Spleen (tissue), 11 donors: Measurements from ENCODE around the gene RBFA. TPM values are rescaled to one million over a fixed set of nuclear protein-coding genes. Genes with fewer than 3 reads are reported as not detected.

Experiments
- DNase-seq: peaks from one replicate; pipeline ENCODE4 v3.0.0-alpha.2; 2020
- H3K27ac ChIP-seq, 8 donors: fragments of 200-600 bp; sonication (generic) in 7 of 8; 1 replicate in 4 of 8; 2 replicates in 4 of 8; pipeline versions ENCODE4 v1.5.0 to v1.8.0; 2016 to 2021; ENCODE audit warnings: inconsistent platforms in 4 of 8, mild to moderate bottlenecking in 4 of 8, moderate library complexity in 1 of 8
- H3K27me3 ChIP-seq, 7 donors: fragments of 200-600 bp; sonication (generic) in 6 of 7; replicated peaks in 1 of 7; 1 replicate in 4 of 7; 2 replicates in 3 of 7; pipeline versions ENCODE4 v1.5.0 to v1.8.0; 2016 to 2021; ENCODE audit warnings: inconsistent platforms in 3 of 7, mild to moderate bottlenecking in 1 of 7
- H3K36me3 ChIP-seq, 6 donors: fragments of 200-600 bp; sonication (generic) in 5 of 6; 1 replicate in 4 of 6; 2 replicates in 2 of 6; pipeline versions ENCODE4 v1.5.0 to v1.8.0; 2016 to 2021; ENCODE audit warnings: inconsistent platforms in 2 of 6
- H3K4me1 ChIP-seq, 6 donors: fragments of 200-600 bp; sonication (generic) in 5 of 6; 1 replicate in 3 of 6; 2 replicates in 3 of 6; pipeline versions ENCODE4 v1.5.0 to v1.8.0; 2016 to 2021; ENCODE audit warnings: inconsistent platforms in 3 of 6
- H3K4me3 ChIP-seq, 8 donors: fragments of 200-600 bp; sonication (generic) in 7 of 8; 1 replicate in 4 of 8; 2 replicates in 4 of 8; pipeline versions ENCODE4 v1.5.0 to v1.8.0; 2016 to 2021; ENCODE audit warnings: inconsistent platforms in 4 of 8, mild to moderate bottlenecking in 4 of 8, moderate library complexity in 2 of 8
- H3K9me3 ChIP-seq, 8 donors: fragments of 200-600 bp; sonication (generic) in 7 of 8; 1 replicate in 4 of 8; 2 replicates in 4 of 8; pipeline versions ENCODE4 v1.5.0 to v1.8.0; 2016 to 2021; ENCODE audit warnings: inconsistent platforms in 4 of 8
- CTCF ChIP-seq, 11 experiments: fragments of 200-600 bp in 7 of 11; fragments of 450-650 bp in 4 of 11; sonication (generic) in 4 of 11; IDR thresholded peaks in 8 of 11; conservative IDR thresholded peaks in 3 of 11; 1 replicate in 7 of 11; 2 replicates in 4 of 11; pipeline versions ENCODE4 v1.4.0 to v1.8.0; 2016 to 2021; ENCODE audit warnings: antibody characterized with exemption in 11 of 11, inconsistent platforms in 4 of 11, mild to moderate bottlenecking in 1 of 11
- POLR2A ChIP-seq, 3 donors: fragments of 450-650 bp; IDR thresholded peaks; one replicate each; pipeline ENCODE4 v1.5.1; 2017; ENCODE audit warnings: antibody characterized with exemption in 3 of 3, mild to moderate bottlenecking in 1 of 3
- POLR2AphosphoS5 ChIP-seq, 3 donors: sonication (generic); formaldehyde crosslinking; IDR thresholded peaks; one replicate each; pipeline ENCODE4 v1.5.1; 2017; ENCODE audit warnings: antibody characterized with exemption in 3 of 3
- WGBS, 5 donors: extraction: QIAGEN DNeasy Blood & Tissue Kit in 3 of 5; methylation state at CpG; one replicate each; pipeline versions ENCODE4 v1.1.5 to v1.1.7; 2013 to 2018; 5-methylcytosine and 5-hydroxymethylcytosine counted together
- intact Hi-C: fragments of 100-400 bp; cut with DNase I; formaldehyde crosslinking; loops from one replicate; pipeline ENCODE4 v1.15.0; 2023; ENCODE audit warnings: low total_unique reads
- polyA plus RNA-seq, 3 donors: library from polyadenylated mRNA; stranded (reverse); fragments of 200-250 nt; gene quantifications; one replicate each; pipeline ENCODE4 v1.2.1, GENCODE V29; 2013
- total RNA-seq, 7 donors: library from RNA; depleted of rRNA in 3 of 7; stranded (reverse); fragments of >200 nt in 3 of 7; fragmentation: NEBNext Ultra II Directional in 4 of 7; extraction: Animal tissue kit (Norgen Biotek cat#: 25700) in 4 of 7; gene quantifications; one replicate each; pipeline versions ENCODE4 v1.1.0 to v1.2.1, GENCODE V29; 2016 to 2021
- donor health status: healthy with polysubstance abuse.
- donor health status: DM: no; HTN: no; CAD: no; lungs with moderate emphysema.
- donor health status: DM: no; HTN: no; CAD: no.
- donor health status: Bipolar disorder and iron deficiency.
- donor health status: healthy.
- donor health status: DM: no; HTN: no; CAD: no.
- donor health status: DM: yes; HTN: yes; CAD: no.

RBFA gene
- total and polyA plus RNA-seq, 10 donors: 16.4 to 31.1 (median 19.7) TPM

GRCh38 chr18:80035997-80036396, 1.8 kb downstream of the RBFA start:
- intact Hi-C loops: no loop called here
- peaks cover 0 to 3% (median 0%) of the 10 kb centered on the region in 8 donors for H3K9me3 ChIP-seq
- TF ChIP-seq CTCF (IDR thresholded peaks at IDR 0.05 in 8 of 11, conservative IDR thresholded peaks at IDR 0.05 in 3 of 11): no peak
- DNase-seq: no peak
- H3K4me3 ChIP-seq: no peak overlapping the region
- peaks cover 0 to 24% (median 18%) of the 10 kb centered on the region in 6 donors for H3K4me1 ChIP-seq
- no peak overlapping the region for H3K27ac ChIP-seq
- no peaks in the 10 kb centered on the region for H3K27me3 ChIP-seq
- WGBS, 5 donors: 92 to 96% (median 95%) methylated on average over 7 of the region's 7 CpGs
- H3K36me3 ChIP-seq: peaks cover 0 to 37% (median 16%) of the 10 kb centered on the region in 6 donors

GRCh38 chr18:80037300-80037699, 3.1 kb downstream of the RBFA start:
- 95 to 99% (median 97%) methylated on average over 12 of the region's 12 CpGs for WGBS, 5 donors
- DNase-seq: no peak
- Histone ChIP-seq H3K9me3 (no peaks in the 10 kb centered on the region), H3K27ac (no peak overlapping the region), H3K27me3 (no peaks in the 10 kb centered on the region), H3K4me1 (peaks cover 0 to 24% (median 18%) of the 10 kb centered on the region in 6 donors), H3K4me3 (no peak overlapping the region), H3K36me3 (peaks cover 0 to 47% (median 18%) of the 10 kb centered on the region in 6 donors)
- intact Hi-C loops: no loop called here
- TF ChIP-seq POLR2AphosphoS5 (IDR thresholded peaks at IDR 0.05): no peak
- TF ChIP-seq POLR2A (IDR thresholded peaks at IDR 0.05): no peak
- no peak for TF ChIP-seq CTCF (IDR thresholded peaks at IDR 0.05 in 8 of 11, conservative IDR thresholded peaks at IDR 0.05 in 3 of 11)

GRCh38 chr18:80037869-80038630, 3.8 kb downstream of the RBFA start:
- no peak for DNase-seq

More at GRCh38 chr18:80037869-80038630, 3.8 kb downstream of the RBFA start:
- Histone ChIP-seq H3K36me3 (peaks cover 0 to 55% (median 21%) of the 10 kb centered on the region in 6 donors), H3K4me1 (peaks cover 0 to 20% (median 17%) of the 10 kb centered on the region in 6 donors), H3K4me3 (no peak overlapping the region), H3K9me3 (no peaks in the 10 kb centered on the region), H3K27me3 (no peaks in the 10 kb centered on the region), H3K27ac (no peak overlapping the region)
- intact Hi-C loops: no loop called here
- TF ChIP-seq POLR2A (IDR thresholded peaks at IDR 0.05) (no peak), CTCF (IDR thresholded peaks at IDR 0.05 in 8 of 11, conservative IDR thresholded peaks at IDR 0.05 in 3 of 11) (no peak), POLR2AphosphoS5 (IDR thresholded peaks at IDR 0.05) (no peak)
- WGBS, 5 donors: 86 to 93% (median 91%) methylated on average over 17 of the region's 17 CpGs
